Myocyte (in vitro differentiated cells): ENCODE results near the gene RTL1. TPM values are rescaled to one million over a fixed set of nuclear protein-coding genes. Genes with fewer than 3 reads are reported as not detected.

Experiments used
- DNase-seq: peaks from one replicate; pipeline ENCODE4 v3.0.0-alpha.2; 2012; ENCODE audit warnings: low read depth
- polyA plus RNA-seq: library from polyadenylated mRNA; unstranded; fragments of >200 nt; gene quantifications from one replicate; pipeline ENCODE4 v1.2.1, GENCODE V29; 2012; ENCODE audit warnings: missing spikeins
- total RNA-seq: library from RNA; depleted of rRNA; stranded (reverse); fragments of >200 nt; gene quantifications from 2 replicates; pipeline ENCODE4 v1.2.3, GENCODE V29; 2014

Gene RTL1
- not detected in 2 replicates for total RNA-seq
- 0.54 TPM for polyA plus RNA-seq

DNA sequence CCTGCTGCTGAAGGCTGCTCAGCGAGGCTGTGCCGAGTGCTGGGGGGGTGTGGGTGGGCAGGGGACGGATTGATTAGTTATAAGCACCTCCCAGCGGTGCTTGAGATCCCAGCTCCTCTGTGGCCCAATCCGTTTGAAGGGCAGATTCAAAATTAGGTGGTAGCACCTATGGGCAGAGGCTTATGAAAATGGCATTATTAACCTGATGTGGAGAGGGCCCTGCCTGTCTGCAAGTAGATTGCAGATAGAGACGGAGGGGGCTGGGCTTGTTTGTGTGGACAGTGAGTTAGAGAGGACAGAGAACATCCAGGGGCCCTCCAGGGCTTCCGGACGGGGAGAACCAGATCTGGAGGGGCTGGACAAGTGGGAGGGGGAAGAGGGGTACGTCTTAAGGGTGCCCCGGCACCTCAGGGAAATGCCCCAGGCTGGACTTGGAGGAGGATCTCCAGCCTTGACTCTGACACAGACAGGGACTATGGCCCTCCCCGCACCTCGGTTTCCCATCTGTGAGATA lies at the start of gene RTL1:
Gene RTL1 (minus strand): TSS at position 51 of the 514 bp plus-strand sequence. CDS start 18,934 bp downstream, outside the sequence.
- DNase-seq = no peak

DNA sequence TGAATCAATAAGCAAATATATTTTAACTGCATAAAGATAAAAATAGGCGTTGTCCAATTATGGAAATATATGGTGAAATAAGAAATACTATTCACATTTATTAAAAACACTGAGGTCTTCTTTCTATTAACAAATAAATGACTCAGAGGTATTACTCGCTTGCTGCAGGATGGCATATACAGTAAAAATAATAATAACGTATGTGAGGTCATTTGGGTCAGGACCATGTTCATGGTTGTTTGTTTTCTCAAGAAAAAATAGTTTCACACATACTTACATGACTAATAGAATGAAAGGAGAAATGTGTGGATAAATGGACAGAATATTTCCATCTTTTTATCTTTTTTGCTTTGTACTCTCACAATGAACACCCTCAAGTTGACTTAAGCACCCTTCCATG lies 46.5 kb upstream of the RTL1 start:
- DNase-seq = no peak

DNA sequence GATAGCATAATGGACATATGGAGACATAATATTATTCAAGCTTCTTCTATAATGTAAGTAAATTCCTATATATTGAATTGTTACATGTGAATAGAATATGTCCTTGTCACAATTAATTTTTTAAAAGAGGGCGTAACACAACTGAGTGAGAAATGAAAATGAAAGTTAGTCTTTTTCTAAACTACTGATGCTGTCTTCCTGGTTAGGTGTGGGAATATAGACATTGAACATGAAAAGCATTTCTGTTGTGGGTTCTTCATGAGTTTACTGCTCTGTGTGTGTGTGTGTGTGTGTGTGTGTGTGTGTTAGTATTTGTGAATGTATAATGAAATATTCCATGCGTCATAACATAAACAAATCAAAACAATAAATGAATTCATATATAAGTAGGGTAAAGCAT lies 40.5 kb upstream of the RTL1 start:
- no peak for DNase-seq

DNA sequence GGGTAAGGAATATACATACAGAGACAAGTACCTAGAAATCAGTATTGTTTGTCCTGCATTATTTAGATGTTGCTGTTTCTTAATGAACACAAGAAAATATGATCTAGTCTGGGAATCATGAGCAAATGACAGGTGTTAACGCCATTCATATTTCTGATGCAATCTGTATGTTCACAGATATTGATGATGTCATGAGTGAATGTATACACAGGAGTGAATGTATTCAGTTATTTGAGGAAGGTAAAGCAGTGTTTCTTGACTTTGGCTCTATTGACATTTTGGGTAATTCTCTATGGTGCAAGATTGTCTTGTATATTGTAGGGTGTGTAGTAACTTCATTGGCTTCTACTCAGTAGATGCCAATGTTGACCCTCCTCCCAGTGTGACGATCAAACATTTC lies 26.7 kb upstream of the RTL1 start:
- no peak for DNase-seq

DNA sequence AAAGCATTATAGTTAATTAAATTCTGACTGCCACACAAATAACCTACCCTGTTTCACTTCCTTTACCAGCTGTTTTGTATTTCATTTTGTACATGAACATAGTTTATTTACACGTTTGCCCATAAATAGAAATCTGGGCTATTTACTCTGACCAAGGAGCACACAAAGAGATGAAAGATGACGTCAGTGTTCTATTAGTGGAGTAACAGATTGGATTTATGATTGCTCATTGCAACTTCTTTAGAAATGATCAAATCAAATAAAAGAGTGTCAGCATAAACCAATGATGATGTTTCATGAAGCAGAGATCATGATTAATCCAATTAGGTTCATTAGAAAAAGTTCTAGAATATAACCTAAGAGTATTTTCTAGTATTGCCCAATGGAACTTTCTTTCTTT lies 12.0 kb upstream of the RTL1 start:
- DNase-seq = peak; percentile 38

DNA sequence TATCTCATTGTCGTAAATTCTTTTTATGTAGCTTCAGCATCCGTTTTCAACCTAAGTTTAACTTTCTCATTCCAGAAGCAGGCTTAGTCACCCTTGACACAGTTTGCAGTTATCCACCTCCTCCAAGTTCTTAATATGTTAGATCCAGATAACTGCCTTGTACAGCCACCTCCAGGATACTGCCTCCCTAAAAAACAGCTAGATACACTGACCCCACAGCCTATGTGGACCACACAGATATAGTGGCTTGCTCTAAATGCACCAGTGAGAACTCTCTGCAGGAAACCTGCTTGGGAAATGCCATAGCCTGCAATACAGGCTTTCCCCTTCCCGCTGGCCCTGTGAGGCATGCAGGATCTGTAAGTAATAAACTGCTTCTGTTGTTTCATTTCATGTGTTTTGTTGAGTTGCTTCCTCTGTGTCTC lies 11.1 kb upstream of the RTL1 start:
- no peak for DNase-seq

DNA sequence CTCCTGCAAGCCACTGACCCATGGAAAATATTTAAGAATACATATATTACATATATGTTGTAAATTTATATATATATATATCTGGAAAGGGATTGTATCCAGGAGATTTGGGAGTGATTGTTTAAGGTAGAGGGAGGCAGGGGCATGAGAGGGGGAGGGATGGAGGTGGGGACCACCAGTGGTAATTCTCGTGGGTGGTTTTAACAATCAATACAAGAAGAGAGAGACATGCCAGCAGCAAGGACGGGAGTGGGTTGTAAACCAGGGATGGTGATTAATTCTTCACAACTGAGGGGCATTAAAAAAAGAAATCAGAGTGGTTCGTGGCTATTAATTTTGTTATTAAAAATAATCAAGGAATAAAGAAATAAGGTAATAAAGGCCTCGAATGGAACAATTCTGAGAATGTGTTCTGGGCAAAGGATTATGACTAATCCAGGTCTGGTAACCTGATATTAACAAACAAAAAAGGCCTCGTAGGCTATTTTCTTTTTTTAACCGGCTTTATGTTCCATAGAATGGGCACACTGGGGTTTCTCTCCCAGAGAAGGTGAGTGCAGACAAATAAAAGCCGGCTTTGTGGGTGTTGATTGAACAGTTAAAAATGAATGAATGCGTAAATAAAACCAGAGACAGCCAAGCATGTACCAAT lies 8.3 kb upstream of the RTL1 start:
- DNase-seq = no peak

DNA sequence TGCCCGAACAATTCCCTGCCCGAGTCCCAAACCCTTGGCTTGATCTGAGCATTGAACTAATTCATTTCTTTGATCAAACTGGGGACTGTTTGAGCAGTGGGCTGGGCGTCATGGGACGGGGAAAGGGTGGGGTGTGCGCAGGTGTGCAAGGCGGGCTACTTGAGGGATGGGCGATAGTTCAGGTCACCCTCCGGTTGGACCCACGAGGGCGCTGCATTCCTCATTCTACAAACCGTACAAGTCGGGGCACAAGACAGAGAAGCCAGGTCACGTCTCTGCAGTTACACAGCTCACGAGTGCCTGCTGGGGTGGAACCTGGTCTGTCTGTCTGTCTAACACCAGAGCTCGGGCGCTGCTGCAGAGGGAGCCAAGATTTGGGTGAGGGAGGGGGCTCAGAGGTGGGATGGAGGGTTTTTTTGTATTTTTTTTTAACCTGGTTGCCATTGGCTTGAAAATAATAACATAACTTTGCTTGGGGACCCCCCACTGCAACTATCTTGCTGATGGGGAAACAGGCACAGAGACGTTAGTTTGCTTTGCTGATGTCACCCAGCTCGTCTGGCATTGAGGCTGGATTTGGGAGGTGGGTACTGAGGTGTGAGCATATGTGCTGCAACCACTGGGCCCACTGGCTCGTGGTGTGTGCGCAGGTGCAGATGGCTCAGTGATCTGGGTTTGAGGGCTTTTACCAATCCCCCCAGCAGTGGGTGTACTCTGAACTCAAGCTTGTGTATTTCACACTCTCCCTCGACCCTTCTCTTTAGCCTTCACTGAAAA lies 7.6 kb upstream of the RTL1 start:
- DNase-seq = no peak

DNA sequence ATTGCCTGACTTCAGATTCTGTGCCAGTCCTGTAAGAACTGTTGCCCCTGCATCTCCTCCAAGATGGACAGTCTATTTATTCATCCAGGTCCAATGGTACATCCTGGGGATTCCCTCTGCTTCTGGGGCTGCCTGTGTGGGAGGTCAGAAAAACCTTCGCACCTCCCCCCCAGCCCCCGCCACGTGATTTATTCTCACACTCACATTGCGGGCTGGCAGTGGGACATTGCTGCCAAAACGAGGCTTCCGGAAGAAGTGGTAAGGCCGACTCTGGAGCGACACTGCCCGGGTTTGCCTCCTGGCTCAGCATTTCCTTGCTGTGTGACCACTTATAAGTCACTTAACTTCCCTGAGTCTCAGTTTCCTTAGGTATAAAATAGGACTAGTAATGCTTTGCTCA lies 5.9 kb upstream of the RTL1 start:
- DNase-seq = no peak

DNA sequence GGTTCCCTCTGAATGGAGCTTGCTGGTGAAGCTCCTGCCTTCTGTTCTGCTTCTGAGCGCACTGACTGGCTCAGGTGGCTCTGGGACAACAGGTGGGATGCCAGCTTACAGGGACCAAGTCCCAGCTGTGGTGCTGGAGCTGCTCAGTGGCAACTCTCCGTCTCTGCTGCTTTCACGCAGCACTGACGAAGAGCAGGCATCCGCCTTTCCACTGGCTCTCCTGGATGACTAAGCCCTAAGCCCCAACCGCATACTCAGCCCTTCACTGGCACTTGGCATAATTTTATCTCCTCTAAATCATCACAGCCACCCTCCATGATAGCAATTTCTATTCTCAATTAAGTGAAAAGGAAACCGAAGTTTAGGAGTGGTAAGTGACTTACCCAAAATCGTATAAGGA lies 3.7 kb upstream of the RTL1 start:
- no peak for DNase-seq

DNA sequence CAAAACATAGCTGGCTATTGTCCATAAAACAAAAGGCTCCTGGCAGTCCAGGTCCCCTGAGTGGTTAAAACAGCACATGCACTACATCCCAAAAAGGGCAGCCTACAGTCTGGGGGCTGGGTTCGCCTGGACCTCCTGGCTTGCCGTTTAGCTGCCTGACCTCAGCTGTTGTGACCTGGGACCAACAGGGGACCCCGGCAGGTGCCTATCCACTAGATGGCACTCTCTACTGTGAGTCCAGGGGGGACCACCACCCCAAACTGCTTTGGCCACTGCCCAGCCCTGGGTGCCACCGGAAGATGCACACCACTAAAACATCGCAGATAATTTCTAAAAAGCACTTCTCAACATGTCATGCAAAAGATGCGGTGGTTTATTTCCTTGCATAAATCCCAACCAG lies 2.9 kb upstream of the RTL1 start:
- DNase-seq = no peak

DNA sequence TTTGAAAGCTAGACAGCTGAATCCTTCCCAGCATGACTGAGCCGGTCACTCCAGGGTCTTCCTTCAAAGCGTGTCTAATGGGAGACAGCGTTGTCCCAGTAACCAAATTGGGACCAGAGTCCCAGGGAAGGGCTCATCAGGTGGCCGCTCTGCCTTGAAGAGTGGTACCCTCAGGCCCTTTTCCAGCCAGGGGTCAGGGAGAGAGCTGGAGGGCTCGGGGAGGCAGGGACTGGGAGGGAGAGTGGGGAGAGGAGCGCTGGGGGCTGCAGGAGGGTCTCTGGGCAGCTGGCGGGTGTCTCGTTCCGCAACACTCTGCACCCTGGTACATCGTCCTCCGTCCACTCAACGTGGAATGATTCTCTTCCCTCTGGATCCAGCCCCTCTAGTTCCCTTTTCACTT lies 1.6 kb upstream of the RTL1 start:
- DNase-seq = no peak

DNA sequence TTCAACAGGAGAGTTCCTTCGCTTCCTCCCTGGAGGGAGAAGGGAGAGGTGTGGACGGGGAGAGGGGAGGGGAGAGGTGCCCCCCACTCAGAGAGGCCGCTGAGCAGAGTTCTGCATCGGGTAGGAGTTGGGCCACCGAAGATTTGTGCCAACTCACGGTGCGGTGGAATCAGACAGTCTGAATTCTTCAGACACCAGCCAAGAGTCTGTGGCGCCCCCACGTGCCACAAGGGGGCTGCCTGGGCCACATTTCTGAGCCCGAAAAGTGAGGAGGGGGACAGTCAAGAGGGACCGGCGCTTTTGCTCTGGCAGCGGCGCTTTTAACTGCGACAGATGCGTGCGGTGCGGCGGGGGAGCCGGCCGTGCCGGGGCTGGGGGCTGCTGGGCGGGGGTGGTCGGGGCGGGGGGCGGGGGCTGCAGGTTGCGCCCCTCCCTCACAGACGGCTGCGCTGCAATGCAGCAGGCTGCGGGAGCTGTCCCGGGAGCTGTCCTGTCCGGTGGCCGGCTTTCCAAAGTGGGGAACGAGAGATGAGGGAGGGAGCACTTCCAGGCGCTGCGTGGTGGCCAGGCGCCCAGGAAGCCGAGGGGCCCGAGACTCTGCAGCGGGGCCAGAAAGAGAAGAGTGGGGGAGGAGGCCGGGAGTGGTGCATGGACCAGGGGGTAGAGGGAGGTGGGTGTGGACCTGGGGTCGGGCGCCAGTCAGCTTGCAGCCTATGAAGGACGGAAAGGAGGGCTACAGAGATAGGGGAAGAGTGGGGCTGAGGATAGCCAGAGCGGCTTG lies 975 bp upstream of the RTL1 start:
- DNase-seq = no peak

DNA sequence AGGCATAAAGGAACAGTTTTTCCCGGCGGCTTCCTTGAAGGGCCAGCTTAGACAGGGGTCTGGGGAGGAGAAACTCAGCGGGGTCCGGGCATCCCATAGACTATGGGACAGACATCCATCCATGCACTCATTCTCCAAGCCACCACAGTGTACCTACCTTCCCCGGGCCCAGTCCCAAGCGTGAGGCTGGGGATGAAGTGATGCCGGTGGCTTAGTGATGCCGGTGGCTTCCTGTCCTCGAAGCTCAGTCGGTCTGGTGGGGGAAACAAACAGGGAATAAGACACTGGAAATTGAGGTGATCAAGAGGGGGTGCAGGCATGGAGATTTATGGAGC lies 421 bp downstream of the RTL1 start:
- no peak for DNase-seq

DNA sequence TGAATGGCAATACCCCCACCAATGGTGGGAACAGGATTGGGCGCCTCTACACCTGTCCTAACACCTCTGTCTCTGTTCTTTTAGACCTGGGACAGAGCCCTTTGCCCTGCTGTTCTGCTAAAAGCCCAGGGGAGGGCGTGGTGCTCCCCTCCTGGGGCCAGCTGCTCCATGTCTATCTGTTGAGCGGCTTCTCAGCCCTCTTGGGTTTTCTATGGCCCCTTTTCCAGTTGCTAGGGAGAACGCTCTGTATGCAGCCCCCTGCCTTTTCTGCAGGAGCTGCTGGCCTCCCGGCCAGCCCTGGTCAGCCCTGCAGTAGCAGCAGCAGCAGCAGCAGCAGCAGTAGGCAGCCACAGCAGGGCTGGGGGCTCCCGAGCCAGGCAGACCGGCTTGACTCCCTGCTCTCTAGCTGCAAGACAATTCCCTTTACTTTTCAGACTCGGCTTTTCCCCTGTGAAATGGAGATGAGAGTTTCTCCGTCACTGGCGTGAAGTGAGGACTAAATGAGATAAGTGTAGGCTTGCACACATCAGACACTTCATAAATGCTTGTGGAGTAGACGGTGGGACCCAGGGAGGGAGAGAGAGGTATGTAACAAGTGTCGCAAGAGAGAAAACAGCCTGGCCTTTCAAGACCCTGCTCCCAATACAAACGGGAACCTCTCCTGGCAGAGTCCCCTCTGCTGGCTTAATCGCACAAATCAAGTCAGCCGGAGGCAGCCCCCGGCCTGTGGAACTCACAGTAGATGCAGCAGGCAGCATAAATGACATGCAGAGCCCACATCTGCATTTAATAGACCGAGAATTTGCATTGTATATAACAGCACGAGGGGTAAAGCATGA lies 1.0 kb downstream of the RTL1 start:
- no peak for DNase-seq

DNA sequence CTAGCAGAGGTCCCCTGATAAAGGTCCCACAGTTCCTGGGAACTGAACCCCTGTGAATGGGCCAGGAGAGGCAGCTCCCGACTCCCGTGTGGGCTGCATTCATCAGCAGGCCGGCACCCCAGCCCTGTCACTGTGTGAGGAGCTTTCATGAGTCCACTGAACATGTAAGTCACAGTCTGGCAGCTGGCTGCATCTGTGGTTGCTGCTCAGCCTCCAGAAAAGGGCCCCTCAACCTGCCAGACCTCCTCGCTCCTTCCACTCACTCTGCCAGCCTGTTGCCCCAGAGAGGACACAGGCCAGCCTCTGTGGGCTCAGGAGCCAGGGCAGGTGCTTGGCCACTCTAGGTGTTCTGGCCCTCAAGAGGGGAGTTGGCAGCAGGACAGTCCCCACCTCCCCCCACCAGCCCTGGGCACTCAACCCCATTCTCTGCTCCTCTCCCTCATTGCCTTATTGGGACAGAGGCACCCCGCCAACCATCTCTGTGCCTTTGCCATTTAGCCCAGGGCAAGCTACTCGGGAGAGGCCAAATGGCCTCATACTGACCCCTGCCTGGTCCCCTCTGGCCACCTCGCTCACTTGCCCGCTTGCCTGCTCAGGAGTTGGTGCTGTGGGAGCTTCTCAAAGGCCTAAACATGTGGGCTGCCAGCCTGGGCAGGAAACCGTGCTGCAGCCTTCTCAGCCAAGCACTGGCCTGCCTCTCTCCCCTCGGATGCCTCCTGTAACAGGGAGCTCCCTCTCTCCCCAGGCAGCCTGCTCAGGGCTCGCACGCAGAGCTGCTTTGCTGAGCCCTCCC lies 1.9 kb downstream of the RTL1 start:
- DNase-seq = no peak

DNA sequence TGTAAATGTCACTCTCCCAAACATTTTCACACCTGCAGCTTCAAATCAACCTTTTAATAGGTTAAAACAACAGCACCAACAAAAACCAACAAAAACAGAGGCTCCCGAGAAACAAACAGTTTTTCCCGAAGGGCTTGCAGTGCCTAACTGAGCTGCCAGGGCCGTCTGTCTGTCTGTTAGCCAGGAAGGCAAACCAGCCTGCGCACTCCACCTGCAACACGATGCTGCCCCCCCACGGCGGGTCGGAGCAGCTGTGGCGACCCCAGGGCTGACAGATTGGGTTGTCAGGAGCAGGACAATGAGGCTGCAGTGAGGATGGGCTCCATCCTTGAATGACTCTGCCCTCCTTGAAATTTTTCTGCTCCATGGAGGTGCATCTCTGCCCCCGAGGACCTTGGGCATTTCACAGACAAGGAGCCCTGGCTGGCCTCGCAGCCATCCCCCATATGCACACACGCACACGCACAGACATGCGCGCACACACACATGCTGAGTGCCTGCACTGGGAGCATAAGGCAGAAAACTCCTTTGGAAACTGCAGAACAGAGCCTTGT lies 2.6 kb downstream of the RTL1 start:
- no peak for DNase-seq

DNA sequence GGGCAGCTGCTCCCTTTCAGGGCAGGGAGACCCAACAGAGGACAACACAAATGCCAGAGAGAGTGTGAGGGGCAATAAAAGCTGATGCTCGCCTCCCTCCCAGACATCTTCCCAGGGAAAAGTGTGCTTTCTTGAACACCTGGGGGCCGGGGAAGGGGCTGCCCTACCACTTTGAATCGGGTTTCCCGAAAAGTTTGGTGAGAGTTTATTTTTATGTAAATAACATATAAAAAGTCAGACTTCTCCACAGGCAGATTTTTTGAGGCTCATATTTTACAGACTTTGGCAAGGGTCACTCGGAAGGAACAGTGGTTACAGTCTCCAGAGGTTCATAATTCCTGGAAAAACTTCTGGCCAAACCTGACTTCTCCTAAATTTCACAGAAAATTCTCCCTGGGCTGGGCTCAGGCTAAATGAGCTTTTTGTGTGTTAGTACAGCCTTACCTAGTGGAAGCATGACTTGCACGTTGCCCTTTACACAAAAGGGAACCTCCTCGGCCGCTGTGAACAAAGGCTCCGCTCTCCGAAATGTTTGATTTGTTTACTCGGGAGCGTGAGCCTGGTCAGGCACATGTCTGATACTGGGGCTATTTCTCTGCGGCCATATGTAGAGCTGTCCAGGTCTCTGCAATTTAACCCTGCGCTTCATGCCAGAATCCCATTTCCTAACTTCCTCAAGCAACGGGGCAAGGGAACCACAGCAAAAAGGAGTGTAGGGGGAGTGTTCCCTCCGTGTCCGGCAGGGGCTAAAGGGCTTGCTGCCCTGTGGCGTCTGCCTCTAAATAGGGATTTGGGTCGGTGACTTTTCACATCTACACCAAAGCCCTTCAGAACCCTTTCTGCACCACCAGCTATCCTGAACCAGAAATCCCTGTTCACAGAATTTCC lies 3.4 kb downstream of the RTL1 start:
- no peak for DNase-seq
